H1 (cell line): ENCODE measurements around the gene SPAG17. TPM values are rescaled to one million over a fixed set of nuclear protein-coding genes. Genes with fewer than 3 reads are reported as not detected.

Experiments
- CHD2 ChIP-seq: IDR thresholded peaks from 2 replicates; pipeline ENCODE4 v1.6.1; 2012; ENCODE audit warnings: low read length, improper control_type of control experiment
- E2F6 ChIP-seq: IDR thresholded peaks from 2 replicates; pipeline ENCODE4 v1.6.1; 2012; ENCODE audit warnings: inconsistent platforms
- GABPA ChIP-seq: IDR thresholded peaks from 2 replicates; pipeline ENCODE4 v1.6.1; 2011; ENCODE audit warnings: mild to moderate bottlenecking, low read length, moderate library complexity, borderline replicate concordance; ENCODE audit not compliant: insufficient read depth
- HDAC2 ChIP-seq, 2 experiments: fragments of 300-600 bp in 1 of 2; sonication (generic) in 1 of 2; IDR thresholded peaks; 2 replicates each; pipeline ENCODE4 v1.6.1; 2011 to 2012; ENCODE audit warnings: low read depth in 2 of 2, low read length in 2 of 2, mild to moderate bottlenecking in 2 of 2, moderate library complexity in 2 of 2, borderline replicate concordance in 1 of 2, inconsistent platforms in 1 of 2
- NRF1 ChIP-seq: IDR thresholded peaks from 2 replicates; pipeline ENCODE4 v1.6.1; 2011; ENCODE audit warnings: mild to moderate bottlenecking, low read depth, low read length, improper control_type of control experiment
- RBBP5 ChIP-seq: IDR thresholded peaks from 2 replicates; pipeline ENCODE4 v1.7.1; 2012; ENCODE audit warnings: low read depth, mild to moderate bottlenecking, inconsistent platforms, low read length, moderate library complexity, borderline replicate concordance
- SIRT6 ChIP-seq: IDR thresholded peaks from one replicate; pipeline ENCODE4 v1.7.1; 2012; ENCODE audit warnings: low read length, inconsistent platforms
- polyA plus RNA-seq, 7 experiments: library from polyadenylated mRNA; depleted of rRNA in 3 of 7; stranded (reverse) in 5 of 7; unstranded in 2 of 7; fragments of >200 nt in 5 of 7; fragments of 200-250 nt in 2 of 7; gene quantifications; 1 replicate in 5 of 7; 2 replicates in 1 of 7; 4 replicates in 1 of 7; pipeline versions ENCODE4 v1.2.1 to v1.2.3, GENCODE V29; 2011 to 2013; ENCODE audit warnings: missing spikeins in 2 of 7, mixed read lengths in 2 of 7
- total RNA-seq: library from RNA; stranded (reverse); fragmentation: NEBNext Ultra II Directional; extraction: Animal tissue kit (Norgen Biotek cat#: 25700); gene quantifications from 2 replicates; pipeline ENCODE4 v1.2.1, GENCODE V29; 2021

The SPAG17 gene
- total and polyA plus RNA-seq, 2 of the 8 experiments (the other 6 are each of a cell fraction or from before 2014, with no cell fraction given) = 0.56 to 0.62 TPM

DNA sequence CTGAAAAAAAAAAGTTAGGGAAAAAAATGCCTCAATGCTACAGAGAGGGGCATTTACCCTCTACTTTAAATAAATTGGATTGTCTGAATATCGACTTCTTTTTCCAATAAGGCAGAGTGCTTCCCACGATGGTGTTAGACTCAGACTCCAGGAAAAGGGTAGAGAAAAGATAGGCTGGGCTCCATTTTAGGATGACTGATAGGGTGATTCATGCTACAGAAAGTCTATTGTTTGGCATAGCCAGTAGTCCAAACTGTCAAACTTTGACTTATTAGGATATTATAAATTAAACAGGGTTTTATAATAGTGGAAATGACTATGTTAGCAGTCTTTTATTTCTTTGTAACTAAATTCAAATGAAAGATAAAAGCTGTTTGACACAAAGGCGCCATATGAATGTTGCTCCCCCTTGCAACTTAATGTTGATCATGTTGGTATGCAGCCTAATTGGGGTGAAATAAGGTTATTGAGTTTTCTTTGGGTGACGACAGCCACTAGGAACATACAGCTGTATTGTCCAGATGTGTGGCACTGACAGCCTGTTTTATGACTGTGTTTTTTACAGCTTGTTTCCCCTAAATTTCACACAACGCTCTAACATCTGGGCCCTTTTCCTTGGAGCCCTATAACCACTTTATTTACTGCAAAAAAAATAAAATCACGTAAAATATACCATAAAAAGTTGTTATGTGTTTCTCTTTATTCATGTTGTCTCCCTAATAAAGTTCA lies 69.3 kb downstream of the SPAG17 start (continued):
- TF ChIP-seq CHD2 (no peak), NRF1 (no peak), RBBP5 (no peak), E2F6 (no peak), HDAC2 (IDR thresholded peaks at IDR 0.05; ENCODE audit: borderline replicate concordance in 1 of 2, low read depth in 2 of 2, low read length in 2 of 2) (no peak), SIRT6 (no peak), GABPA (no peak)
